Liver (tissue), 9 donors: Measurements from ENCODE around the gene APIP. TPM values are rescaled to one million over a fixed set of nuclear protein-coding genes. Genes with fewer than 3 reads are reported as not detected.

Experiments used
- DNase-seq: peaks from one replicate; pipeline ENCODE4 v3.0.0-alpha.2; 2017; ENCODE audit warnings: low spot score
- H3K27ac ChIP-seq, 2 donors: one replicate each; pipeline ENCODE4 v1.7.0; 2013; ENCODE audit warnings: inconsistent platforms in 2 of 2, low read length in 2 of 2, control low read depth in 1 of 2, low read depth in 1 of 2, mild to moderate bottlenecking in 1 of 2
- H3K27me3 ChIP-seq, 4 donors: one replicate each; pipeline versions ENCODE4 v1.6.1 to v1.7.0; 2013; ENCODE audit warnings: low read length in 3 of 4, inconsistent platforms in 1 of 4, mild to moderate bottlenecking in 1 of 4, moderate library complexity in 1 of 4; ENCODE audit not compliant: control insufficient read depth in 4 of 4, insufficient read depth in 4 of 4
- H3K36me3 ChIP-seq, 4 donors: one replicate each; pipeline versions ENCODE4 v1.6.1 to v1.7.0; 2013; ENCODE audit warnings: low read length in 3 of 4, mild to moderate bottlenecking in 3 of 4, low read depth in 1 of 4, moderate library complexity in 1 of 4; ENCODE audit not compliant: control insufficient read depth in 4 of 4, insufficient read depth in 3 of 4
- H3K4me1 ChIP-seq, 4 donors: one replicate each; pipeline versions ENCODE4 v1.6.1 to v1.7.0; 2013; ENCODE audit warnings: low read length in 3 of 4, mild to moderate bottlenecking in 3 of 4, moderate library complexity in 1 of 4; ENCODE audit not compliant: control insufficient read depth in 4 of 4, insufficient read depth in 4 of 4
- H3K4me3 ChIP-seq, 3 donors: one replicate each; pipeline versions ENCODE4 v1.6.1 to v1.7.0; 2013; ENCODE audit warnings: low read length in 3 of 3, control low read depth in 1 of 3, low read depth in 1 of 3, mild to moderate bottlenecking in 1 of 3
- H3K9ac ChIP-seq, 2 donors: one replicate each; pipeline ENCODE4 v1.7.0; 2013; ENCODE audit warnings: low read length in 2 of 2, mild to moderate bottlenecking in 2 of 2, moderate library complexity in 2 of 2, control low read depth in 1 of 2, low read depth in 1 of 2
- H3K9me3 ChIP-seq, 4 donors: one replicate each; pipeline versions ENCODE4 v1.6.1 to v1.7.0; 2013; ENCODE audit warnings: low read length in 3 of 4; ENCODE audit not compliant: control insufficient read depth in 4 of 4
- ATF3 ChIP-seq: IDR thresholded peaks from 2 replicates; pipeline ENCODE4 v1.6.1; 2016; ENCODE audit warnings: antibody characterized with exemption
- EGR1 ChIP-seq, 2 donors: IDR thresholded peaks; 2 replicates each; pipeline ENCODE4 v1.6.1; 2016 to 2018; ENCODE audit warnings: antibody characterized with exemption in 2 of 2, low read depth in 2 of 2
- FOXA1 ChIP-seq: IDR thresholded peaks from 2 replicates; pipeline ENCODE4 v1.6.1; 2016; ENCODE audit warnings: antibody characterized with exemption
- FOXA2 ChIP-seq: IDR thresholded peaks from 2 replicates; pipeline ENCODE4 v1.6.1; 2016; ENCODE audit warnings: antibody characterized with exemption
- GABPA ChIP-seq, 2 donors: IDR thresholded peaks in 1 of 2; conservative IDR thresholded peaks in 1 of 2; 2 replicates each; pipeline ENCODE4 v1.6.1; 2016; ENCODE audit warnings: antibody characterized with exemption in 2 of 2, mild to moderate bottlenecking in 1 of 2, moderate library complexity in 1 of 2
- HNF4G ChIP-seq: IDR thresholded peaks from 2 replicates; pipeline ENCODE4 v1.6.1; 2016; ENCODE audit warnings: antibody characterized with exemption
- JUND ChIP-seq, 2 donors: IDR thresholded peaks; 2 replicates each; pipeline ENCODE4 v1.6.1; 2016; ENCODE audit warnings: antibody characterized with exemption in 2 of 2
- MAX ChIP-seq: IDR thresholded peaks from 2 replicates; pipeline ENCODE4 v1.6.1; 2016; ENCODE audit warnings: antibody characterized with exemption
- RAD21 ChIP-seq, 2 donors: IDR thresholded peaks; 2 replicates each; pipeline ENCODE4 v1.6.1; 2016; ENCODE audit warnings: antibody characterized with exemption in 2 of 2, mild to moderate bottlenecking in 2 of 2
- REST ChIP-seq: IDR thresholded peaks from 2 replicates; pipeline ENCODE4 v1.6.1; 2016; ENCODE audit warnings: antibody characterized with exemption, mild to moderate bottlenecking
- SP1 ChIP-seq: IDR thresholded peaks from 2 replicates; pipeline ENCODE4 v1.6.1; 2018; ENCODE audit warnings: antibody characterized with exemption, mild to moderate bottlenecking
- TAF1 ChIP-seq: conservative IDR thresholded peaks from 2 replicates; pipeline ENCODE4 v1.6.1; 2016; ENCODE audit warnings: antibody characterized with exemption, mild to moderate bottlenecking
- WGBS: extraction: QIAGEN DNeasy Blood & Tissue Kit; methylation state at CpG from one replicate; pipeline ENCODE4 v1.1.7; 2013; 5-methylcytosine and 5-hydroxymethylcytosine counted together
- polyA plus RNA-seq, 2 donors: library from polyadenylated mRNA; stranded (reverse) in 1 of 2; unstranded in 1 of 2; fragments of 200-250 nt in 1 of 2; fragments of >200 nt in 1 of 2; fragmentation: Nextera tagmentation in 1 of 2; extraction: Ambion mirVana in 1 of 2; gene quantifications; one replicate each; pipeline versions ENCODE4 v1.2.1 to v1.2.3, GENCODE V29; 2013 to 2015
- total RNA-seq, 2 donors: library from RNA; depleted of rRNA; stranded (reverse); fragments of >200 nt; gene quantifications; one replicate each; pipeline ENCODE4 v1.2.3, GENCODE V29; 2014
- TF ChIP-seq, protein P1 (sequence below): fragments of 150-350 bp; IDR thresholded peaks from 2 replicates; pipeline ENCODE4 v1.5.1; 2017; ENCODE audit warnings: improper control_type of control experiment, low read depth, low read length; ENCODE audit not compliant: missing input control
- TF ChIP-seq, protein P2 (sequence below): IDR thresholded peaks from 2 replicates; pipeline ENCODE4 v1.6.1; 2016; ENCODE audit warnings: antibody characterized with exemption
- donor health status: healthy.
- donor health status: healthy.
- donor health status: healthy.
- donor health status: healthy.
- donor health status: healthy.

Gene APIP
- total and polyA plus RNA-seq, 4 donors: 13.4 to 26.3 (median 16.5) TPM

- Histone ChIP-seq H3K36me3 (peaks cover 0 to 2% (median under 1%) of the 10 kb centered on the region in 4 donors), H3K27me3 (no peaks in the 10 kb centered on the region), H3K9ac (no peak overlapping the region), H3K4me3 (no peak overlapping the region), H3K9me3 (no peaks in the 10 kb centered on the region), H3K4me1 (peaks cover 0 to 3% (median 0%) of the 10 kb centered on the region in 4 donors), H3K27ac (no peak overlapping the region)
- 93% methylated on average over 1 of the region's 1 CpG for WGBS
- DNase-seq: no peak
- TF ChIP-seq GABPA (IDR thresholded peaks at IDR 0.05 in 1 of 2, conservative IDR thresholded peaks at IDR 0.05 in 1 of 2) (no peak), FOXA1 (no peak), MAX (no peak), ATF3 (no peak), REST (no peak), EGR1 (IDR thresholded peaks at IDR 0.05; ENCODE audit: low read depth in 2 of 2) (no peak), JUND (IDR thresholded peaks at IDR 0.05) (no peak), HNF4G (no peak), SP1 (no peak)
- TF ChIP-seq, protein P1, sequence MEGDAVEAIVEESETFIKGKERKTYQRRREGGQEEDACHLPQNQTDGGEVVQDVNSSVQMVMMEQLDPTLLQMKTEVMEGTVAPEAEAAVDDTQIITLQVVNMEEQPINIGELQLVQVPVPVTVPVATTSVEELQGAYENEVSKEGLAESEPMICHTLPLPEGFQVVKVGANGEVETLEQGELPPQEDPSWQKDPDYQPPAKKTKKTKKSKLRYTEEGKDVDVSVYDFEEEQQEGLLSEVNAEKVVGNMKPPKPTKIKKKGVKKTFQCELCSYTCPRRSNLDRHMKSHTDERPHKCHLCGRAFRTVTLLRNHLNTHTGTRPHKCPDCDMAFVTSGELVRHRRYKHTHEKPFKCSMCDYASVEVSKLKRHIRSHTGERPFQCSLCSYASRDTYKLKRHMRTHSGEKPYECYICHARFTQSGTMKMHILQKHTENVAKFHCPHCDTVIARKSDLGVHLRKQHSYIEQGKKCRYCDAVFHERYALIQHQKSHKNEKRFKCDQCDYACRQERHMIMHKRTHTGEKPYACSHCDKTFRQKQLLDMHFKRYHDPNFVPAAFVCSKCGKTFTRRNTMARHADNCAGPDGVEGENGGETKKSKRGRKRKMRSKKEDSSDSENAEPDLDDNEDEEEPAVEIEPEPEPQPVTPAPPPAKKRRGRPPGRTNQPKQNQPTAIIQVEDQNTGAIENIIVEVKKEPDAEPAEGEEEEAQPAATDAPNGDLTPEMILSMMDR: no peak
- TF ChIP-seq, protein P2, sequence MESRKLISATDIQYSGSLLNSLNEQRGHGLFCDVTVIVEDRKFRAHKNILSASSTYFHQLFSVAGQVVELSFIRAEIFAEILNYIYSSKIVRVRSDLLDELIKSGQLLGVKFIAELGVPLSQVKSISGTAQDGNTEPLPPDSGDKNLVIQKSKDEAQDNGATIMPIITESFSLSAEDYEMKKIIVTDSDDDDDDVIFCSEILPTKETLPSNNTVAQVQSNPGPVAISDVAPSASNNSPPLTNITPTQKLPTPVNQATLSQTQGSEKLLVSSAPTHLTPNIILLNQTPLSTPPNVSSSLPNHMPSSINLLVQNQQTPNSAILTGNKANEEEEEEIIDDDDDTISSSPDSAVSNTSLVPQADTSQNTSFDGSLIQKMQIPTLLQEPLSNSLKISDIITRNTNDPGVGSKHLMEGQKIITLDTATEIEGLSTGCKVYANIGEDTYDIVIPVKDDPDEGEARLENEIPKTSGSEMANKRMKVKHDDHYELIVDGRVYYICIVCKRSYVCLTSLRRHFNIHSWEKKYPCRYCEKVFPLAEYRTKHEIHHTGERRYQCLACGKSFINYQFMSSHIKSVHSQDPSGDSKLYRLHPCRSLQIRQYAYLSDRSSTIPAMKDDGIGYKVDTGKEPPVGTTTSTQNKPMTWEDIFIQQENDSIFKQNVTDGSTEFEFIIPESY: no peak
These were observed 28.5 kb upstream of the APIP start for GRCh38 chr11:34944692-34945091.

- 98% methylated on average over 13 of the region's 13 CpGs for WGBS
- no peak for DNase-seq
- no peaks in the 10 kb centered on the region for H3K4me1 ChIP-seq
- TF ChIP-seq FOXA2 (no peak), TAF1 (no peak), RAD21 (IDR thresholded peaks at IDR 0.05) (no peak)
- H3K9ac ChIP-seq: no peak overlapping the region
- H3K4me3 ChIP-seq: no peak overlapping the region
- no peak overlapping the region for H3K27ac ChIP-seq
- no peaks in the 10 kb centered on the region for H3K27me3 ChIP-seq
- H3K9me3 ChIP-seq: no peaks in the 10 kb centered on the region
- peaks cover 0 to 2% (median under 1%) of the 10 kb centered on the region in 4 donors for H3K36me3 ChIP-seq
These were observed 25.5 kb upstream of the APIP start for GRCh38 chr11:34941688-34942087.
